Mammary epithelial cell (primary cell): Measurements from ENCODE around the gene PLPPR4.

Experiments used
- EZH2 ChIP-seq: IDR thresholded peaks from 2 replicates; pipeline ENCODE4 v1.6.1; 2012; ENCODE audit warnings: low read length, inconsistent platforms, borderline replicate concordance
- TF ChIP-seq, protein P1 (sequence below), 2 donors: IDR thresholded peaks in 1 of 2; conservative IDR thresholded peaks in 1 of 2; 2 replicates each; pipeline ENCODE4 v1.5.1; 2011 to 2012; ENCODE audit warnings: inconsistent platforms in 2 of 2, low read length in 2 of 2, mild to moderate bottlenecking in 2 of 2, control low read depth in 1 of 2, low read depth in 1 of 2; ENCODE audit not compliant: insufficient read depth in 1 of 2; ENCODE audit errors: extremely low read depth in 1 of 2

DNA sequence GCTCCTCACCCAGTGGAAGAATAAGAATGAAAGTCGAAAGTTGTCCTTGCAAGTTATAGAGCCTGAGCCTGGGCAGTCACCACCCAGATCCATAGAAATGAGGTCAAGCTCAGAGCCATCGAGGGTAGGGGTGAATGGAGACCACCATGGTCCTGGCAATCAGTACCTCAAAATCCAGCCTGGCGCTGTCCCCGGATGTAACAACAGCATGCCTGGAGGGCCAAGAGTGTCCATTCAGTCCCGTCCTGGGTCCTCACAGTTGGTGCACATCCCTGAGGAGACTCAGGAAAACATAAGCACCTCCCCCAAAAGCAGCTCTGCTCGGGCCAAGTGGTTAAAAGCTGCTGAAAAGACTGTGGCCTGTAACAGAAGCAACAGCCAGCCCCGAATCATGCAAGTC lies 41.8 kb downstream of the PLPPR4 start:
- TF ChIP-seq, protein P1, sequence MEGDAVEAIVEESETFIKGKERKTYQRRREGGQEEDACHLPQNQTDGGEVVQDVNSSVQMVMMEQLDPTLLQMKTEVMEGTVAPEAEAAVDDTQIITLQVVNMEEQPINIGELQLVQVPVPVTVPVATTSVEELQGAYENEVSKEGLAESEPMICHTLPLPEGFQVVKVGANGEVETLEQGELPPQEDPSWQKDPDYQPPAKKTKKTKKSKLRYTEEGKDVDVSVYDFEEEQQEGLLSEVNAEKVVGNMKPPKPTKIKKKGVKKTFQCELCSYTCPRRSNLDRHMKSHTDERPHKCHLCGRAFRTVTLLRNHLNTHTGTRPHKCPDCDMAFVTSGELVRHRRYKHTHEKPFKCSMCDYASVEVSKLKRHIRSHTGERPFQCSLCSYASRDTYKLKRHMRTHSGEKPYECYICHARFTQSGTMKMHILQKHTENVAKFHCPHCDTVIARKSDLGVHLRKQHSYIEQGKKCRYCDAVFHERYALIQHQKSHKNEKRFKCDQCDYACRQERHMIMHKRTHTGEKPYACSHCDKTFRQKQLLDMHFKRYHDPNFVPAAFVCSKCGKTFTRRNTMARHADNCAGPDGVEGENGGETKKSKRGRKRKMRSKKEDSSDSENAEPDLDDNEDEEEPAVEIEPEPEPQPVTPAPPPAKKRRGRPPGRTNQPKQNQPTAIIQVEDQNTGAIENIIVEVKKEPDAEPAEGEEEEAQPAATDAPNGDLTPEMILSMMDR (conservative IDR thresholded peaks at IDR 0.05 in 1 of 2, IDR thresholded peaks at IDR 0.05 in 1 of 2; ENCODE audit: extremely low read depth in 1 of 2, insufficient read depth in 1 of 2, low read depth in 1 of 2, low read length in 2 of 2), result no peak
- TF ChIP-seq EZH2, result no peak
